HT-29 (cell line): Measurements from ENCODE around the gene COL5A2. TPM values are rescaled to one million over a fixed set of nuclear protein-coding genes. Genes with fewer than 3 reads are reported as not detected.

ENCODE experiments used
- DNase-seq: peaks from one replicate; pipeline ENCODE4 v3.0.0-alpha.2; 2015; ENCODE audit warnings: low spot score
- total RNA-seq: library from RNA; depleted of rRNA; stranded (reverse); fragments of >200 nt; shearing (Covaris generic); gene quantifications from 2 replicates; pipeline ENCODE4 v1.2.3, GENCODE V29; 2014

The COL5A2 gene
- total RNA-seq, 1 experiment from 2014 or later = not detected

DNA sequence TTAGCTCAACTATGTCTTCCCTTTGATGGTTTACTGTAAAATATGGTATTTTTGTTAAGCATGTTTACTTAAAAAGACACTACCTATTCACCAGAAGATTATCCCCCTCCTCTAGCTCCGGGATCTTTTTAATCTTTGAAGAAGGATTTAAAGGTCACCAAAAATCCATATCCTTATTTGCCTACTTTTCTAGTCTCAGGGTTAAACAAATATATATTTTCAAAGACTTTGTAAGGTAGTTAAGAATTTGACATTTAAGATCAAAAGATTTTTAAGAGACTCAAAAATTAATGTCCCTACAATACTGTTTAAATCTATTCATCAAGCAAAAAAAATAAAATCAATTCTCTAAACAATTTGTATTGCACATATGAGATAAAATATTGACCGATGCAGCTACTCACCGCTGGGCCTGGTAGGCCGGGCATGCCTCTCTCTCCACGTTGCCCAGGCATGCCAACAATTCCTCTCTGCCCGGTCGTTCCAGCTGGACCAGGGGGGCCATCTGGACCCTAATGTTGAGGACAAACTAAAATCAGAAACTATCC, 129.3 kb downstream of the COL5A2 start:
- no peak for DNase-seq

DNA sequence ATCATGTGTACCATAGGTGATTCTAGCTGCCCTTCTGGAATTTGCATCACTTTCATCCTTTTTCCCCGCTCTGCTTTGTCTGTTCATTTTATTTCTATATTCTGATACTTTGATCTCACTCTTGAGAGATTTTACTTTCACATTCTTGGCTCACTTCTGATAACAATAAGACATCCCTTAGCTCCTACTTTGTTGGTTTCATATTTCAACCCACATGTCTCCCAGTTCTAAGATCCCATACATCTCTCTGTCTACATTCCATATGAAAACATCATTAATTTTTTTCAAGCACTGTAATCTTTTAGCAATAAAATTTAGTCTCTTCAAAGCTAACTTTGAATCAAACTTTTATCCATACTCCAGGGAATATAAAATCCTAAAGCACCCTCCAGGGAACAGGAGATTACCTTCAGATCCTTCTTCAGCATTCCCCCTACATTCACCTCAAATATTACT, 129.8 kb downstream of the COL5A2 start:
- no peak for DNase-seq

GRCh38 chr2:189048189-189048588, 131.4 kb downstream of the COL5A2 start:
- DNase-seq = no peak

DNA sequence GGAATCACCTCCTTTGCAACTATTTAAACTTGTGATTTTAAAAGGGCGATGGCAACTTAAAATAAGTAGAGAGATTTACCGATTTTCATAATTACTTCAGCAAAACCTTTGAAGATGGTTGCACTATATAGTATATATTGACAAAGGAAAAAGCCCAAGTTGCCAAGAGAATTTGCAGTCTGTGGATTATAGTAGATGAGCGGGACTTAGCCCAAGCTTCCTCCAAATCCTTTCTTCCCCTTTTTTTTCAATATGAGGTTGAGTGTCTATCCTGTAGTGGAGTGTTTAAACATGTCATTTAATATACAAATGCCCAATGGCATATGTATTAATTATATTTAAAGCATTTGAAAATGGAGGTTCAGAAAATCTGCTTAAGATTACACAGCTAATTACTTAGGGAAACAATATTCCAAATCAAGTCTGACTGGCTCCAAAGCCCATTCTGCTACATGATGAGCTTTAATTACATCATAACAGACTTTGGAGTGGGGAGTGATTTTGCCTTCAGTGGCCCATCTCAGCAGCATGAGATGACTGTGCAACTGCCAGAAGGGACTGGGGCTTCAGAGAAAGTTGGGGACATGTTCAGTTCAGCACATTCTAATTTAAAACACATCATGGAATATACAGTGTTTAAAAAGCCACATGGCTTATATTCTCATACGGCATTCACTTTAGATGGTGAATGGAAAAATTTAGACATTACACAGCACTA, 132.2 kb downstream of the COL5A2 start:
- no peak for DNase-seq

DNA sequence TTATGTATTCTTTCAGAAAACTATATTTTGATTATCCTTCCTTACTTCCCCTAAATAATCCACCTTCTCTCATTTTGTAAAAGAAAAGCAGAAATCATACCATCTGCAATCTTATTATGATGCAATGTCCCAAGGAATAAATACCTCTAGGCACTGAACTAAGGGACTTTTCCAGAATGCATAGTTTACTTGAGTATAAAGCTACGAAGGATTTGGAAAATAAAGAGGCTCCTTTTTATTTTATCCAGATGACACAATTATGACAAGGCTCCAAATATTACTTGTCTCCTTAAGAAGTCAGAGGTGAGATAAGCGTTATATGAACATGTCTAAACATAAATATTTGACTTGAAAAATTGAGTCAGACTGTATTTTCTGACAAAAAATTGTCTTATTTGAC, 133.2 kb downstream of the COL5A2 start:
- DNase-seq = no peak

- no peak for DNase-seq
These were observed 133.7 kb downstream of the COL5A2 start for GRCh38 chr2:189045836-189046235.

GRCh38 chr2:189037518-189037917, 142.0 kb downstream of the COL5A2 start:
- DNase-seq = no peak

GRCh38 chr2:189024901-189025618, 154.5 kb downstream of the COL5A2 start:
- peak; percentile 24 for DNase-seq

DNA sequence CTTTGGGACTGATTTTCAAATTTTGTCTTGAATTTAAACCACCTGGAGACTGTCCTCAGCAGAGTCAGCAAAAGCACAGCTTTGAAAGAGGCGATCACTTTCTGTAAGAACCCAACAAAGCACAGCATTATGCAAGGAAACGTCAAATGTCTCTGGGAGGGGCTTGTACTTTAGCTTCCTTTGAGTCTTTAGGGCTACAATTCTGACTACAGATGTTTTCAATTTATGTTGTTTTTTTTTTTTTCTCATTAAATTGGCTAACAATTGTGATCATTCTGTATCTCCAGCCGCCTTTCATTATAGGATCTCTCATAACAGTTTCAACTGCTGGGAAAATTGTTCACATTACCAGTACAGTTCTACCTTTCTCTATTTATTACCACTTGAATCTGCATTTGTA, 157.1 kb downstream of the COL5A2 start:
- DNase-seq = no peak

GRCh38 chr2:189022053-189022481, 157.5 kb downstream of the COL5A2 start:
- no peak for DNase-seq

GRCh38 chr2:189020179-189020578, 159.4 kb downstream of the COL5A2 start:
- no peak for DNase-seq

DNA sequence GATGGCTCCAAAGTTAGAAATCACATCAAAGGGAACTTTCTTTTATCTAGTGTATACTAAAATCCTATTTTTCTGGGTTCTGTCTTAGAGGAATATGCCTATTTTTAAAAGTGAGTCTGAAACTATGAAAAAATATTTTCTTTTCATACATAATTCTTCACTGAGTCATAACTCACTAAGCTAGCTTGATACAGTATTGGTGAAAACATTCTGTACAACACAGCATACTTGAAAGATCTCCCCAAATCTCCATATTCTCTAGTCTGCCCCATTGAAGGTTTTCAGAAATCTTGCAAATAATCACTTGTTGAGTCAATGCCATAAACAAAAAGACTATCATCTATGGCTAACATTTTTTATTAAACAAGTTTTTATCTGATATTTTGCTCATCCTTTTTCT, 160.9 kb downstream of the COL5A2 start:
- no peak for DNase-seq

DNA sequence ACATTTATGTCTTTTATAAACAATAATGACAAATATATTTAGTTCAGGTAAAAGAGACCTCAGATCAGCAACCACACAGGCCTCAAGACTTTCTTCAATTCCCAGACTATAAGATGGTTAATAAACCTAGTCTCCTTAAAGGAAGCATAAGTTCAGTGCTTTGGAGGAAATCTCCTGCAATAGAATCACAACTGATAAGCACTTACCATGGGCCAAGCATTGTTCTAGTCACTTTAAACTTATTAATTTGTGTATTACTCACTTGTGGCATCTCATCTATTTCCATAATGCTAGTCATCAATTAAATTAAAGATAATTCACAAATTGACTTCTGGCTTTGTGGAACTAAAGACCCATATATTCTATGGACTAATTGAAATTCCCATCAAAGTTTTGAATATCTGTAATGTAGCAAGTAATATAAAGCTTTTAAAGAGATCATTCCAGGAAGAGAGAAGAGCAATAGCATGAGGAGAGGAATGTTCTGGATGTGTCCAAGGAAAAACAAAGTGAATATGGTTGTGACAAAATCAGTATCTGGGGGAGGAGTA, 163.2 kb downstream of the COL5A2 start:
- no peak for DNase-seq

DNA sequence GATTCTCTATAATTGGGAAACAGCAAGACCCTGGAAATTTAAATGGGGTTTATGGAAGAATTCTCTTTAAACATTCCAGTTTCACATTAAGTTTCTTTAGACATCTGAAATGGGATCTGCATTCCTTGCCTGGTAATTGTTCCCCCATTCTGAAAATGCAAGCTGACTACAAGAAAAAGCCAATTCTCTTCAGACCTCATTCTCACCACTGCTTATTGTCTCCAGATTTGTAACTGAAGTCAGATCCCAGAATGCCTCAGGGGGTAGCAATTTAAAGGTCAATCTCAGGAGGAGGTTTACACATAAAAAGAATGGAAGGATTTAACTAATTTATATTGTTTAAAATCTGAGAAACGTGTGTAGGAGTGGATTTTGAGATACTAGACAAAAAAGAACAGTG, 164.2 kb downstream of the COL5A2 start:
- no peak for DNase-seq

DNA sequence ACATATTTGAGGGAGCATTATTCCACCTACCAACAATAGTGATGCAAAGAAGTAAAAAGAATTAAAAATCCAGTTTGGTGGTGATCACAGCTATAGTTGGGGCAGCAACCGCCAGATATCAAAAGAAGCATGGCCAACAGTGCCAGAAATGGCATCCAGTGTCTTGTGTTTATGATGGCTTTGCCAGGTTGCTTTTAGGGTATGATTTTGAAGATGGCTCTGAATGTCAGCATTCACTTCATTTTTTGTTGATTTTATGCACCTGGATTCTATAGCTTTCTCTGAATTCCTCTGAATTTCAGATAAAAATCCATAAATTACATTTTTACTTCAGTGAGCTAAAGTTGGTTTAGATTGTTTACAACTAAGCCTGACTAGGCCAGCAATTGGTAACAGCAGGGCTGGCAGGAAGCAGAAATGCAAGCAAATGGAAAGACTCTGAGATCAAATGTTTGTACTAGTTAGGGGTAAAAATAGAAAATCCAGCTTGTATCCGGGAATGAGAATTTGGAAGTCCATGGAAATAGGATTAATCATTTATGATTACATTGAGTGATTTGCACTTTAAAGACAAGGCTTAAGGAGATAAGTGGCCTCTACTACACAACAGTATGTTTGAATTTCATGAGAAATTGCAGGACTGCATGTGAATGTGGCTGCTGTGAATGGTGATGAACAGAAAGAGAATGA, 165.0 kb downstream of the COL5A2 start:
- DNase-seq = no peak

- no peak for DNase-seq
These were observed 165.7 kb downstream of the COL5A2 start for GRCh38 chr2:189013671-189014448.

- DNase-seq = no peak
These were observed 166.5 kb downstream of the COL5A2 start for GRCh38 chr2:189013031-189013430.

- no peak for DNase-seq
These were observed 167.2 kb downstream of the COL5A2 start for GRCh38 chr2:189012351-189012750.

- no peak for DNase-seq
These were observed 169.0 kb downstream of the COL5A2 start for GRCh38 chr2:189010536-189010935.

DNA sequence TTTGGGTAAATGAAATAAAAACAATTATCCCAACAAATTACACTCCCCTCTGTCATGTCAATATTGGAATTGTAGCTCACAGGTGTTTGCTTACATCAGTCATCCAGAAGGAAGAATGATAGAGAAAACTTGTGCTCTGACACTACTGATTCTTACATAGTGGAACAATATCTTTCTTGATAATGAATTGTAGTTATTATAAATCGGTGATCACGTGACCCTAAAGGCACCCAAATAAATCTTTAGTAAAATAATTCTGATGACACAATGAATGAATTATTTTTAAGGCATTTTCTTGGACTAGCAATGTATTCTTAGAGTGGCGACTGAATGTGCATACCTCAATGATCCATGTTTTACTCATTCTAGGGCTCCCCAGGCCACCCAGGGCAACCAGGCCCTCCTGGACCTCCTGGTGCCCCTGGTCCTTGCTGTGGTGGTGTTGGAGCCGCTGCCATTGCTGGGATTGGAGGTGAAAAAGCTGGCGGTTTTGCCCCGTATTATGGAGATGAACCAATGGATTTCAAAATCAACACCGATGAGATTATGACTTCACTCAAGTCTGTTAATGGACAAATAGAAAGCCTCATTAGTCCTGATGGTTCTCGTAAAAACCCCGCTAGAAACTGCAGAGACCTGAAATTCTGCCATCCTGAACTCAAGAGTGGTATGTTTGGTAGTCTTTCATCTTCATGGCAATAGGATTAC, 170.9 kb downstream of the COL5A2 start:
- no peak for DNase-seq
